K562 (cell line): ENCODE results near the gene RFESD. TPM values are rescaled to one million over a fixed set of nuclear protein-coding genes. Genes with fewer than 3 reads are reported as not detected.

Source experiments
- ATF7 ChIP-seq: fragments of 450-650 bp; IDR thresholded peaks from 2 replicates; pipeline ENCODE4 v1.7.1; 2014; ENCODE audit warnings: mild to moderate bottlenecking, moderate library complexity
- BCL6 ChIP-seq: fragments of 250-450 bp; sonication (Bioruptor Pico); IDR thresholded peaks from 2 replicates; pipeline ENCODE4 v1.4.0; 2020
- CBFB ChIP-seq: sonication (generic); formaldehyde crosslinking; IDR thresholded peaks from 2 replicates; pipeline ENCODE4 v1.4.0; 2020; ENCODE audit warnings: mild to moderate bottlenecking, missing genetic modification reagents
- E2F4 ChIP-seq: sonication (generic); formaldehyde crosslinking; IDR thresholded peaks from 2 replicates; pipeline ENCODE4 v1.8.0; 2022; ENCODE audit warnings: mild to moderate bottlenecking, low read depth, missing genetic modification reagents
- FOXP1 ChIP-seq: sonication (generic); formaldehyde crosslinking; IDR thresholded peaks from 2 replicates; pipeline ENCODE4 v1.8.0; 2022; ENCODE audit warnings: mild to moderate bottlenecking, missing genetic modification reagents
- KDM2B ChIP-seq: fragments of 250-450 bp; sonication (Bioruptor Pico); IDR thresholded peaks from 2 replicates; pipeline ENCODE4 v1.8.0; 2021; ENCODE audit warnings: mild to moderate bottlenecking, moderate library complexity
- MEF2A ChIP-seq: IDR thresholded peaks from 2 replicates; pipeline ENCODE4 v1.6.1; 2011; ENCODE audit warnings: low read depth, mild to moderate bottlenecking, low read length, moderate library complexity; ENCODE audit not compliant: control insufficient read depth
- MNT ChIP-seq, 2 experiments: fragments of 450-650 bp; conservative IDR thresholded peaks; 2 replicates each; pipeline ENCODE4 v1.6.1; 2017; ENCODE audit warnings: mild to moderate bottlenecking in 2 of 2, moderate library complexity in 2 of 2
- NFATC3 ChIP-seq: fragments of 450-650 bp; IDR thresholded peaks from 2 replicates; pipeline ENCODE4 v1.6.1; 2017; ENCODE audit warnings: mild to moderate bottlenecking
- XRCC3 ChIP-seq: fragments of 450-650 bp; IDR thresholded peaks from 2 replicates; pipeline ENCODE4 v1.6.1; 2017; ENCODE audit warnings: mild to moderate bottlenecking, moderate library complexity
- ZNF639 ChIP-seq, 2 experiments: fragments of 200-800 bp in 1 of 2; sonication (Bioruptor generic) in 1 of 2; sonication (generic) in 1 of 2; formaldehyde crosslinking in 1 of 2; IDR thresholded peaks in 1 of 2; conservative IDR thresholded peaks in 1 of 2; 2 replicates each; pipeline versions ENCODE4 v1.5.0 to v1.6.1; 2016 to 2020; ENCODE audit warnings: missing compliant biosample characterization in 1 of 2, missing genetic modification characterization in 1 of 2, missing genetic modification reagents in 1 of 2
- ZNF717 ChIP-seq: fragments of 250-450 bp; sonication (Bioruptor Pico); IDR thresholded peaks from 2 replicates; pipeline ENCODE4 v1.5.0; 2021
- polyA plus RNA-seq, 8 experiments: library from polyadenylated mRNA; depleted of rRNA in 4 of 8; stranded (reverse) in 5 of 8; unstranded in 3 of 8; fragments of >200 nt; fragmentation: Nextera tagmentation in 2 of 8; fragmentation: Illumina TruSeq in 1 of 8; extraction: Ambion mirVana in 2 of 8; extraction: Trizol in 1 of 8; gene quantifications; 2 replicates each; pipeline versions ENCODE4 v1.2.1 to v1.2.3, GENCODE V29; 2011 to 2014; ENCODE audit warnings: inconsistent platforms in 1 of 8, missing spikeins in 1 of 8
- total RNA-seq, 7 experiments: library from RNA; depleted of rRNA in 6 of 7; stranded (reverse); fragments of >200 nt in 6 of 7; fragmentation: Illumina TruSeq in 2 of 7; extraction: Trizol in 2 of 7; gene quantifications; 2 replicates each; pipeline versions ENCODE4 v1.2.1 to v1.2.3, GENCODE V29; 2011 to 2021; ENCODE audit warnings: low replicate concordance in 1 of 7

RFESD gene
- total and polyA plus RNA-seq, 9 of the 15 experiments (the other 6 are each of a cell fraction or from before 2014, with no cell fraction given): 62.3 to 600 (median 140) TPM

- no peak for TF ChIP-seq ZNF639 (CRISPR knock-in tag; conservative IDR thresholded peaks at IDR 0.05 in 1 of 2, IDR thresholded peaks at IDR 0.05 in 1 of 2)
- TF ChIP-seq FOXP1 (CRISPR knock-in tag): no peak
- TF ChIP-seq ZNF717 (CRISPR knock-in tag): no peak
- TF ChIP-seq CBFB (CRISPR knock-in tag): no peak
- TF ChIP-seq KDM2B: no peak
- no peak for TF ChIP-seq E2F4 (CRISPR knock-in tag)
- no peak for TF ChIP-seq BCL6
- TF ChIP-seq XRCC3: no peak
- TF ChIP-seq MEF2A: no peak
- no peak for TF ChIP-seq NFATC3
- no peak for TF ChIP-seq MNT (conservative IDR thresholded peaks at IDR 0.05)
- 0 out of 2 replicates have a peak, but pooled peaks have one; percentile 7 for TF ChIP-seq ATF7
Measured at GRCh38 chr5:95644351-95645042, 2.1 kb upstream of the RFESD start (continued).
